Neural cell (in vitro differentiated cells): ENCODE measurements around the gene TATDN2. TPM values are rescaled to one million over a fixed set of nuclear protein-coding genes. Genes with fewer than 3 reads are reported as not detected.

Source experiments
- H2AFZ ChIP-seq: fragments of 200-600, 300-800 bp; sonication (generic), shearing (Covaris generic); 2 replicates; pipeline ENCODE4 v1.6.0; 2014; ENCODE audit warnings: low read depth, mild to moderate bottlenecking, antibody characterized with exemption, low read length, moderate library complexity
- H3F3A ChIP-seq: fragments of 200-600 bp; shearing (Covaris generic); 2 replicates; pipeline ENCODE4 v1.6.1; 2016; ENCODE audit warnings: mild to moderate bottlenecking, moderate library complexity, mixed read lengths, antibody characterized with exemption, low read length; ENCODE audit not compliant: insufficient read depth, poor library complexity, severe bottlenecking
- H3K27ac ChIP-seq: fragments of 200-600, 300-800 bp; sonication (generic), shearing (Covaris generic); 2 replicates; pipeline ENCODE4 v1.5.1; 2014; ENCODE audit warnings: mild to moderate bottlenecking, low read length, moderate library complexity
- H3K27me3 ChIP-seq: fragments of 300-800, 200-600 bp; sonication (generic), shearing (Covaris generic); 2 replicates; pipeline ENCODE4 v1.6.0; 2014; ENCODE audit warnings: mild to moderate bottlenecking, low read depth, low read length, moderate library complexity; ENCODE audit not compliant: insufficient read depth
- H3K36me3 ChIP-seq: fragments of 300-800, 200-600 bp; sonication (generic), shearing (Covaris generic); 2 replicates; pipeline ENCODE4 v1.5.1; 2014; ENCODE audit warnings: mild to moderate bottlenecking, antibody characterized with exemption, low read length, moderate library complexity; ENCODE audit not compliant: insufficient read depth
- H3K4me2 ChIP-seq: fragments of 300-800, 200-600 bp; sonication (generic), shearing (Covaris generic); 2 replicates; pipeline ENCODE4 v1.6.0; 2014; ENCODE audit warnings: mild to moderate bottlenecking, low read length
- H3K4me3 ChIP-seq: fragments of 300-800, 200-600 bp; sonication (generic), shearing (Covaris generic); 2 replicates; pipeline ENCODE4 v1.5.1; 2014; ENCODE audit warnings: mild to moderate bottlenecking, low read length, moderate library complexity
- H3K79me2 ChIP-seq: fragments of 200-600 bp; shearing (Covaris generic); replicated peaks from 2 replicates; pipeline ENCODE4 v1.6.0; 2014; ENCODE audit warnings: mild to moderate bottlenecking, low read length, moderate library complexity; ENCODE audit not compliant: insufficient read depth
- H3K9ac ChIP-seq: fragments of 300-800, 200-600 bp; sonication (generic), shearing (Covaris generic); 2 replicates; pipeline ENCODE4 v1.6.1; 2016; ENCODE audit warnings: mild to moderate bottlenecking, low read length, mixed read lengths
- H3K9me2 ChIP-seq: fragments of 200-600 bp; shearing (Covaris generic); 2 replicates; pipeline ENCODE4 v1.6.1; 2016; ENCODE audit warnings: mild to moderate bottlenecking, low read length, mixed read lengths; ENCODE audit not compliant: insufficient read depth
- H3K9me3 ChIP-seq: fragments of 200-600, 300-800 bp; sonication (generic), shearing (Covaris generic); 2 replicates; pipeline ENCODE4 v1.6.1; 2016; ENCODE audit warnings: mild to moderate bottlenecking, mixed run types, low read length, moderate library complexity, mixed read lengths
- H4K20me1 ChIP-seq: fragments of 200-600 bp; shearing (Covaris generic); 2 replicates; pipeline ENCODE4 v1.6.1; 2016; ENCODE audit warnings: mild to moderate bottlenecking, mixed run types; ENCODE audit not compliant: insufficient read depth
- CTCF ChIP-seq: fragments of 450-650 bp; IDR thresholded peaks from 2 replicates; pipeline ENCODE4 v1.5.1; 2014; ENCODE audit warnings: antibody characterized with exemption, mild to moderate bottlenecking, moderate library complexity; ENCODE audit not compliant: poor library complexity, severe bottlenecking
- EP300 ChIP-seq: fragments of 450-650 bp; conservative IDR thresholded peaks from 2 replicates; pipeline ENCODE4 v1.6.1; 2014; ENCODE audit warnings: antibody characterized with exemption, mild to moderate bottlenecking, moderate library complexity; ENCODE audit not compliant: poor library complexity, severe bottlenecking
- EZH2 ChIP-seq: fragments of 200-600, 300-800 bp; shearing (Covaris generic), sonication (generic); IDR thresholded peaks from 2 replicates; pipeline ENCODE4 v1.6.1; 2014; ENCODE audit warnings: antibody characterized with exemption, low read length, borderline replicate concordance, mild to moderate bottlenecking; ENCODE audit not compliant: insufficient read depth, poor library complexity, severe bottlenecking
- MXI1 ChIP-seq: fragments of 450-650 bp; conservative IDR thresholded peaks from 2 replicates; pipeline ENCODE4 v1.6.1; 2014; ENCODE audit warnings: antibody characterized with exemption, mild to moderate bottlenecking; ENCODE audit not compliant: poor library complexity, severe bottlenecking
- POLR2AphosphoS5 ChIP-seq: IDR thresholded peaks from 2 replicates; pipeline ENCODE4 v1.6.1; 2012
- RAD21 ChIP-seq: fragments of 450-650 bp; conservative IDR thresholded peaks from 2 replicates; pipeline ENCODE4 v1.6.1; 2014; ENCODE audit warnings: antibody characterized with exemption, mild to moderate bottlenecking, moderate library complexity
- REST ChIP-seq: IDR thresholded peaks from 2 replicates; pipeline ENCODE4 v1.6.1; 2012; ENCODE audit warnings: borderline replicate concordance
- SMC3 ChIP-seq: fragments of 450-650 bp; conservative IDR thresholded peaks from 2 replicates; pipeline ENCODE4 v1.6.1; 2014; ENCODE audit warnings: antibody characterized with exemption, mild to moderate bottlenecking, moderate library complexity; ENCODE audit not compliant: poor library complexity
- TAF1 ChIP-seq: IDR thresholded peaks from 2 replicates; pipeline ENCODE4 v1.6.1; 2012; ENCODE audit warnings: low read depth
- polyA plus RNA-seq: library from polyadenylated mRNA; depleted of rRNA; stranded (reverse); fragments of >200 nt; gene quantifications from 2 replicates; pipeline ENCODE4 v1.2.3, GENCODE V29; 2014

The TATDN2 gene
- polyA plus RNA-seq, 1 donor from 2014 or later, result 22.1 TPM

GRCh38 chr3:10305331-10305902, 57.2 kb downstream of the TATDN2 start:
- H3K79me2 ChIP-seq, result no peaks in the 10 kb centered on the region
- no peak overlapping the region for H3K4me2 ChIP-seq
- no peak overlapping the region for H2AFZ ChIP-seq
- no peaks in the 10 kb centered on the region for H4K20me1 ChIP-seq
- no peaks in the 10 kb centered on the region for H3K9me3 ChIP-seq
- no peak overlapping the region for H3K27ac ChIP-seq
- H3K27me3 ChIP-seq, result no peaks in the 10 kb centered on the region
- TF ChIP-seq EP300, result no peak
- no peak for TF ChIP-seq EZH2
- no peak for TF ChIP-seq REST
- TF ChIP-seq POLR2AphosphoS5, result no peak
- TF ChIP-seq TAF1, result no peak
- no peak for TF ChIP-seq RAD21
- TF ChIP-seq SMC3, result no peak
- no peak for TF ChIP-seq CTCF
- TF ChIP-seq MXI1, result no peak
- H3F3A ChIP-seq, result no peaks in the 10 kb centered on the region
- H3K4me3 ChIP-seq, result no peak overlapping the region
- H3K9me2 ChIP-seq, result no peaks in the 10 kb centered on the region
- H3K36me3 ChIP-seq, result peaks cover 10% of the 10 kb centered on the region
- H3K9ac ChIP-seq, result no peak overlapping the region

GRCh38 chr3:10306156-10306555, 57.9 kb downstream of the TATDN2 start:
- Histone ChIP-seq H4K20me1 (no peaks in the 10 kb centered on the region), H3K4me2 (no peak overlapping the region), H3K36me3 (peaks cover 8% of the 10 kb centered on the region), H3K27ac (no peak overlapping the region), H3K9ac (no peak overlapping the region), H3K27me3 (no peaks in the 10 kb centered on the region), H3K79me2 (no peaks in the 10 kb centered on the region), H3K9me3 (no peaks in the 10 kb centered on the region), H3K4me3 (no peak overlapping the region), H3K9me2 (no peaks in the 10 kb centered on the region), H2AFZ (no peak overlapping the region), H3F3A (no peaks in the 10 kb centered on the region)
- TF ChIP-seq RAD21 (no peak), SMC3 (no peak)

- no peaks in the 10 kb centered on the region for H4K20me1 ChIP-seq
- no peak for TF ChIP-seq POLR2AphosphoS5
Measured at GRCh38 chr3:10308678-10309077, 60.4 kb downstream of the TATDN2 start.

More at GRCh38 chr3:10308678-10309077, 60.4 kb downstream of the TATDN2 start:
- H3K27me3 ChIP-seq, result no peaks in the 10 kb centered on the region
- H3K4me2 ChIP-seq, result no peak overlapping the region
- H3K27ac ChIP-seq, result no peak overlapping the region
- H3K36me3 ChIP-seq, result peaks cover 12% of the 10 kb centered on the region
- no peak overlapping the region for H3K9ac ChIP-seq
- H3K4me3 ChIP-seq, result no peak overlapping the region
- no peak overlapping the region for H2AFZ ChIP-seq
- no peaks in the 10 kb centered on the region for H3K9me3 ChIP-seq
- H3F3A ChIP-seq, result no peaks in the 10 kb centered on the region
- no peaks in the 10 kb centered on the region for H3K79me2 ChIP-seq
- no peaks in the 10 kb centered on the region for H3K9me2 ChIP-seq
